Measurements from ENCODE around the gene FAM81B.

FAM81B gene

GRCh38 chr5:95432779-95433178 is 41.6 kb downstream of the FAM81B start:
- no peak for TF ChIP-seq GATA3 (IDR thresholded peaks at IDR 0.05; ENCODE audit: low read depth, low read length)
- TF ChIP-seq GATA2 (IDR thresholded peaks at IDR 0.05; ENCODE audit: low read depth, low read length) = no peak

- TF ChIP-seq GATA3 (IDR thresholded peaks at IDR 0.05; ENCODE audit: low read depth, low read length) (no peak), GATA2 (IDR thresholded peaks at IDR 0.05; ENCODE audit: low read depth, low read length) (no peak)
These were observed 48.8 kb downstream of the FAM81B start for GRCh38 chr5:95439801-95440493.

- TF ChIP-seq GATA2 (IDR thresholded peaks at IDR 0.05; ENCODE audit: low read depth, low read length) (no peak), GATA3 (IDR thresholded peaks at IDR 0.05; ENCODE audit: low read depth, low read length) (no peak)
These were observed 49.7 kb downstream of the FAM81B start for GRCh38 chr5:95440825-95441224.

- TF ChIP-seq GATA2 (IDR thresholded peaks at IDR 0.05; ENCODE audit: low read depth, low read length) = no peak
- TF ChIP-seq GATA3 (IDR thresholded peaks at IDR 0.05; ENCODE audit: low read depth, low read length) = no peak
These were observed 50.5 kb downstream of the FAM81B start for GRCh38 chr5:95441636-95442035.

- TF ChIP-seq GATA2 (IDR thresholded peaks at IDR 0.05; ENCODE audit: low read depth, low read length) = no peak
- TF ChIP-seq GATA3 (IDR thresholded peaks at IDR 0.05; ENCODE audit: low read depth, low read length) = no peak
These were observed 54.3 kb downstream of the FAM81B start for GRCh38 chr5:95445442-95445841.

DNA sequence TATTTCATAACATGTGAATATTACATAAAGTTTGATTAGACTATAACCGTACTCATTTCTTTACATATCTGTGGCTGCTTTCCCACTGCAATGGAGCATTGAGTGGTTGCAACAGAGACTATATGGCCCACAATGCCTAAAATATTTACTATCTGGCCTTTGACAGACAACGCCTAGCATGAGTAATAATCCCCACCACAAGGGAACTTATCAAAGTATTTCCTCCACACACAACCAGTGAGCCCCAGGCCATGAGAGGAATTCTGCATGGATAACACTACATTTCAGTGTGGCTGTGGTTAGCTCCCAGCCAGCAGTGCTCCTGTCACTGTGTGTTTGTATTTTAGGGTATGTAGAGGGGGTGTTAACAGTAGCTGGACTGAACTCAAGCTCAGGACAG is 54.8 kb downstream of the FAM81B start:
- TF ChIP-seq GATA3 (IDR thresholded peaks at IDR 0.05; ENCODE audit: low read depth, low read length) (no peak), GATA2 (IDR thresholded peaks at IDR 0.05; ENCODE audit: low read depth, low read length) (no peak)

DNA sequence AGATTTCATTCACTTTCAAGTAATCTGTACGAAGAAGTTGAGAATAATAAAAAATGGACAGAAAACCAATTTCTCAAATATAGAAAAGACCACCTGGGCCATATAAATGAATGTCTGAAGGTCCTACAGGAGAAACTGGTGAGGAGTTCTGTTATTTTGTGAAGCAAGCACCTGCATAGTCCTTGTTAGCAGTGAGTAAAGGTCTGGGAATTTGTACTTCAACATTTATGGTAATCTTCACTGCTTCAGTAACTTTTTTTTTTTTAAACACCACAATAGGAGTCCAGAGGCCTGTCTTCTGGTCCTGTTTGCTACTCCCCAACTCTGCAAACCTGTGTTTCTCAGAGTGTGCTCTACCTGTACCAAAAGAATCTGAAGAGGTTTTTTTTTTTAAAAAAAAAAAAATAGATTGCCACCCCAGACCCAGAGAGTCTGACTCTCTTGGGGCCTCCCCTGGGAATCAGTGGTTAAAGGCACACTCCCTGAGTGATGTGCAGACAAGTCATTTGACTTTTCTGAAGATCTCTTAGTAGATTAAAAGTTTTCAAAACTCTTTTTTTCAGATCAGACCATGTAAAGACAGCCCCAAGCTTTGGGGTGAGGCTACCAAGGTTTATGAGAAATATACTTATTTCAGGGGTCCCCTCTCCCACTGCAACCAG is 55.5 kb downstream of the FAM81B start:
- TF ChIP-seq GATA3 (IDR thresholded peaks at IDR 0.05; ENCODE audit: low read depth, low read length) = no peak
- no peak for TF ChIP-seq GATA2 (IDR thresholded peaks at IDR 0.05; ENCODE audit: low read depth, low read length)

GRCh38 chr5:95447961-95448360 is 56.8 kb downstream of the FAM81B start:
- TF ChIP-seq GATA2 (IDR thresholded peaks at IDR 0.05; ENCODE audit: low read depth, low read length) (no peak), GATA3 (IDR thresholded peaks at IDR 0.05; ENCODE audit: low read depth, low read length) (no peak)

DNA sequence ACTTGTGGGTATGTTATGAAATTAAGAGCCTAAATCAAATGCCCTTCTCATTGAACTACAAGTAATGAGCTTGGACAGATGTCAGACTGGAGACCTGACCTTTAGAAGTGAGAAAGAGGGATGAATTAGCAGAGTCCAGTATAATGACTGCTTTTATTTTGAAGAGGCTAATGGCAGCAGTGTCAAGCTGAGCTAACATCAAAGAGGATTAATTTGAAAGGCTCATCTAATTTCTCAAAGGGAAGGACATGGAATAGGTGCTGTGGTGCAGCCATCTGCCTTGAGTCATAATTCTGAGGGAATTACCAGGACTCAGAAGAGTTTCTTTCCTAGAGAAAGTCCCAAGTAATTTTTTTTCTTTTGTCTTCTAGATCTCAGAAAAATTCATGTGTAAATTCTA is 57.6 kb downstream of the FAM81B start:
- TF ChIP-seq GATA3 (IDR thresholded peaks at IDR 0.05; ENCODE audit: low read depth, low read length) (no peak), GATA2 (IDR thresholded peaks at IDR 0.05; ENCODE audit: low read depth, low read length) (no peak)

GRCh38 chr5:95449460-95449859 is 58.3 kb downstream of the FAM81B start:
- TF ChIP-seq GATA2 (IDR thresholded peaks at IDR 0.05; ENCODE audit: low read depth, low read length) (no peak), GATA3 (IDR thresholded peaks at IDR 0.05; ENCODE audit: low read depth, low read length) (no peak)

GRCh38 chr5:95454536-95454935 is 63.4 kb downstream of the FAM81B start:
- TF ChIP-seq GATA2 (IDR thresholded peaks at IDR 0.05; ENCODE audit: low read depth, low read length) = no peak
- no peak for TF ChIP-seq GATA3 (IDR thresholded peaks at IDR 0.05; ENCODE audit: low read depth, low read length)

- TF ChIP-seq GATA3 (IDR thresholded peaks at IDR 0.05; ENCODE audit: low read depth, low read length) (no peak), GATA2 (IDR thresholded peaks at IDR 0.05; ENCODE audit: low read depth, low read length) (no peak)
These were observed 69.5 kb downstream of the FAM81B start for GRCh38 chr5:95460665-95461064.

DNA sequence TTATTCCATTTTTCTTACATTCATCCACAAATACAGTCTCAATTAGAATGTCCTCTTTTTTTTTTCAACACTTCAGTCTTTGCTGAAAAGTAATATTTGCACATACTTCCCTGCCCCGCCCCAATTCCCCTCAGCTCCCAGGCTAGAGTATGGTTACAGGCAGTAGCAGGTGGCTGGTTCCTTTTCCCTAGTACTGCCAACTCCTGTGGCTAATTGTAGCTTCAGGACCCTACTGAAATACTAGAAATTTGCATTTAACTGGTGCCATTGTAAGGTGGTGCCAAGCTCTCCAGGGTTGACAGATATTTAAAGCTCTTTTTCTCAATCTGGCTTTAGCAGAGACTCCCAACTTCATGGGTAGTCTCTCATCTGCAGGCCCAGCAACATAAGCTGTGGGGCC is 80.3 kb downstream of the FAM81B start:
- TF ChIP-seq GATA2 (IDR thresholded peaks at IDR 0.05; ENCODE audit: low read depth, low read length) (no peak), GATA3 (IDR thresholded peaks at IDR 0.05; ENCODE audit: low read depth, low read length) (no peak)

DNA sequence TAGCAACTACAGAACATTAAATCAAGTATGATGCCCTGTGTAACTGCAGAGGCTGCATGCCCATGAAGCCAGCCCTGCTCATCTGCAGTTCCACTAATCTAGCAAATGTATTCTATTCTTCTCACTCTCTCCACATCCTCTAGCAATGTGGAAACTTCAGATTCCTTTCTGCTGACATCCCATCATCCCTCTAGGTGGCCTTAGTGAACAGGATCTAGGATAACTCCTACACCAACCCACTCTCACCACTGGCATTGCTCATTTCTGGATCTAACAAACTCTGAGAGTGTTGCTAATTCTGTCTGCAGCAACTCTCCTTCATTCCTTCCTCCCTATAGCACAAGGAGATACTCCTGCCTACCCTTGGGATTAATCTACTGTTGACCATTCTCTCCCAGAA is 80.8 kb downstream of the FAM81B start:
- no peak for TF ChIP-seq GATA3 (IDR thresholded peaks at IDR 0.05; ENCODE audit: low read depth, low read length)
- no peak for TF ChIP-seq GATA2 (IDR thresholded peaks at IDR 0.05; ENCODE audit: low read depth, low read length)

- no peak for TF ChIP-seq GATA2 (IDR thresholded peaks at IDR 0.05; ENCODE audit: low read depth, low read length)
- TF ChIP-seq GATA3 (IDR thresholded peaks at IDR 0.05; ENCODE audit: low read depth, low read length) = no peak
These were observed 93.3 kb downstream of the FAM81B start for GRCh38 chr5:95484421-95484820.
